ENCODE measurements around the gene ACTN4.

Gene ACTN4

GRCh38 chr19:38727868-38728660, 80.6 kb downstream of the ACTN4 start:
- DNase-seq, result peak; percentile 75

- no peak for DNase-seq
Measured at GRCh38 chr19:38728752-38729541, 81.5 kb downstream of the ACTN4 start.

GRCh38 chr19:38729653-38730469, 82.4 kb downstream of the ACTN4 start:
- peak; percentile 79 for DNase-seq

GRCh38 chr19:38730470-38730730, 83.0 kb downstream of the ACTN4 start:
- no peak for DNase-seq

GRCh38 chr19:38730731-38731589, 83.5 kb downstream of the ACTN4 start:
- DNase-seq, result no peak

- DNase-seq, result no peak
Measured at GRCh38 chr19:38731654-38732301, 84.3 kb downstream of the ACTN4 start.

- no peak for DNase-seq
Measured at GRCh38 chr19:38733241-38733492, 85.7 kb downstream of the ACTN4 start.

- DNase-seq, result peak; percentile 24
Measured at GRCh38 chr19:38733493-38734175, 86.2 kb downstream of the ACTN4 start.

- no peak for DNase-seq
Measured at GRCh38 chr19:38734176-38734425, 86.7 kb downstream of the ACTN4 start.

- peak; percentile 38 for DNase-seq
Measured at GRCh38 chr19:38734426-38735256, 87.2 kb downstream of the ACTN4 start.

GRCh38 chr19:38735257-38735686, 87.8 kb downstream of the ACTN4 start:
- DNase-seq, result no peak

GRCh38 chr19:38736036-38736412, 88.6 kb downstream of the ACTN4 start:
- no peak for DNase-seq

GRCh38 chr19:38736413-38737280, 89.2 kb downstream of the ACTN4 start:
- DNase-seq, result no peak

GRCh38 chr19:38737281-38737865, 89.9 kb downstream of the ACTN4 start:
- no peak for DNase-seq

GRCh38 chr19:38737921-38738737, 90.7 kb downstream of the ACTN4 start:
- no peak for DNase-seq

- DNase-seq, result no peak
Measured at GRCh38 chr19:38739440-38740256, 92.2 kb downstream of the ACTN4 start.

GRCh38 chr19:38740257-38740592, 92.8 kb downstream of the ACTN4 start:
- no peak for DNase-seq

- DNase-seq, result no peak
Measured at GRCh38 chr19:38740932-38741331, 93.5 kb downstream of the ACTN4 start.
